Urothelium cell line (cell line): ENCODE data around the gene TBATA.

Experiments used
- DNase-seq: peaks from one replicate; pipeline ENCODE4 v3.0.0; 2011; ENCODE audit warnings: low spot score, mixed read lengths
- FAIRE-seq: peaks from 2 replicates; lab custom pipeline; 2011; peaks lifted over from hg19 to GRCh38; lab: Jason Lieb, UNC

The TBATA gene

GRCh38 chr10:70722820-70723424, 62.3 kb downstream of the TBATA start:
- DNase-seq (peak; percentile 49), FAIRE-seq (peak; percentile 94)
